Osteocyte (in vitro differentiated cells): Measurements from ENCODE around the gene HBA1. TPM values are rescaled to one million over a fixed set of nuclear protein-coding genes. Genes with fewer than 3 reads are reported as not detected.
"Not testable (repeated sequence)": the region's sequence is repeated elsewhere in the genome, so short reads cannot be mapped to it uniquely, and the experiment has no call there.

Experiments
- DNase-seq: peaks from one replicate; pipeline ENCODE4 v3.0.0; 2021; ENCODE audit warnings: mixed read lengths; ENCODE audit not compliant: unreplicated experiment; ENCODE audit errors: extremely low spot score
- H3K27ac Mint-ChIP-seq: one replicate; pipeline ENCODE4 v1.8.0; 2021; ENCODE audit warnings: mild to moderate bottlenecking, mixed read lengths; ENCODE audit not compliant: unreplicated experiment
- H3K27me3 Mint-ChIP-seq: one replicate; pipeline ENCODE4 v1.8.0; 2021; ENCODE audit warnings: mixed read lengths; ENCODE audit not compliant: unreplicated experiment
- H3K36me3 Mint-ChIP-seq: one replicate; pipeline ENCODE4 v1.8.0; 2021; ENCODE audit warnings: mixed read lengths; ENCODE audit not compliant: unreplicated experiment
- H3K4me1 Mint-ChIP-seq: one replicate; pipeline ENCODE4 v1.8.0; 2021; ENCODE audit warnings: mixed read lengths; ENCODE audit not compliant: unreplicated experiment
- H3K4me3 Mint-ChIP-seq: one replicate; pipeline ENCODE4 v1.8.0; 2021; ENCODE audit warnings: mild to moderate bottlenecking, moderate library complexity, mixed read lengths; ENCODE audit not compliant: unreplicated experiment
- H3K9me3 Mint-ChIP-seq: one replicate; pipeline ENCODE4 v1.8.0; 2021; ENCODE audit warnings: mixed read lengths; ENCODE audit not compliant: unreplicated experiment
- CTCF ChIP-seq: fragments of 200-600 bp; sonication (generic); IDR thresholded peaks from 2 replicates; pipeline ENCODE4 v1.5.0; 2021; ENCODE audit warnings: antibody characterized with exemption, mild to moderate bottlenecking, moderate library complexity
- total RNA-seq: library from RNA; stranded (reverse); gene quantifications from 2 replicates; pipeline ENCODE4 v1.2.1, GENCODE V29; 2021

HBA1 gene
- total RNA-seq, 1 donor from 2014 or later, result not detected

- no peaks in the 10 kb centered on the region for H3K36me3 Mint-ChIP-seq
- TF ChIP-seq CTCF, result no peak
- H3K27ac Mint-ChIP-seq, result no peak overlapping the region
- no peak for DNase-seq
- peaks cover 12% of the 10 kb centered on the region for H3K4me1 Mint-ChIP-seq
- peaks cover 34% of the 10 kb centered on the region for H3K27me3 Mint-ChIP-seq
- no peaks in the 10 kb centered on the region for H3K9me3 Mint-ChIP-seq
- H3K4me3 Mint-ChIP-seq, result no peak overlapping the region
These were observed 9.9 kb upstream of the HBA1 start for GRCh38 chr16:166375-167121.

- TF ChIP-seq CTCF, result no peak
- H3K9me3 Mint-ChIP-seq, result no peaks in the 10 kb centered on the region
- no peaks in the 10 kb centered on the region for H3K36me3 Mint-ChIP-seq
- DNase-seq, result no peak
- H3K4me3 Mint-ChIP-seq, result no peak overlapping the region
- peaks cover 12% of the 10 kb centered on the region for H3K4me1 Mint-ChIP-seq
- H3K27me3 Mint-ChIP-seq, result peaks cover 37% of the 10 kb centered on the region
- no peak overlapping the region for H3K27ac Mint-ChIP-seq
These were observed 9.3 kb upstream of the HBA1 start for GRCh38 chr16:167122-167690.

- Mint-ChIP-seq H3K36me3 (no peaks in the 10 kb centered on the region), H3K27me3 (peaks cover 39% of the 10 kb centered on the region), H3K4me1 (peaks cover 12% of the 10 kb centered on the region), H3K27ac (no peak overlapping the region), H3K9me3 (no peaks in the 10 kb centered on the region), H3K4me3 (no peak overlapping the region)
- TF ChIP-seq CTCF, result no peak
- no peak for DNase-seq
These were observed 8.1 kb upstream of the HBA1 start for GRCh38 chr16:168424-168823.

- Mint-ChIP-seq H3K27ac (no peak overlapping the region), H3K27me3 (peaks cover 41% of the 10 kb centered on the region), H3K4me3 (no peak overlapping the region), H3K9me3 (no peaks in the 10 kb centered on the region), H3K4me1 (peaks cover 12% of the 10 kb centered on the region), H3K36me3 (no peaks in the 10 kb centered on the region)
- DNase-seq, result no peak
- no peak for TF ChIP-seq CTCF
These were observed 7.5 kb upstream of the HBA1 start for GRCh38 chr16:169014-169413.

GRCh38 chr16:170088-170507, 6.4 kb upstream of the HBA1 start:
- H3K27me3 Mint-ChIP-seq, result peaks cover 49% of the 10 kb centered on the region
- not testable (repeated sequence) for H3K27ac Mint-ChIP-seq, H3K36me3 Mint-ChIP-seq, DNase-seq, H3K9me3 Mint-ChIP-seq, H3K4me3 Mint-ChIP-seq
- H3K4me1 Mint-ChIP-seq, result peaks cover 16% of the 10 kb centered on the region
